OCI-LY1 (cell line): ENCODE data around the gene TEAD1.

Source experiments
- H2AFZ ChIP-seq: fragments of 200-600 bp; sonication (generic), shearing (Covaris generic); 2 replicates; pipeline ENCODE4 v1.6.0; 2014; ENCODE audit warnings: antibody characterized with exemption, mild to moderate bottlenecking, low read length
- H3F3A ChIP-seq: fragments of 200-600 bp; sonication (generic), shearing (Covaris generic); 2 replicates; pipeline ENCODE4 v1.6.0; 2014; ENCODE audit warnings: mild to moderate bottlenecking, antibody characterized with exemption, low read length, moderate library complexity; ENCODE audit not compliant: insufficient read depth
- H3K27ac ChIP-seq: fragments of 200-600 bp; sonication (generic); 2 replicates; pipeline ENCODE4 v1.5.1; 2014; ENCODE audit warnings: low read length, mixed run types, mild to moderate bottlenecking, low read depth; ENCODE audit not compliant: poor library complexity, severe bottlenecking
- H3K27me3 ChIP-seq: fragments of 200-600 bp; sonication (generic); 2 replicates; pipeline ENCODE4 v1.6.0; 2014; ENCODE audit warnings: antibody characterized with exemption, mild to moderate bottlenecking, low read length, moderate library complexity; ENCODE audit not compliant: insufficient read depth
- H3K36me3 ChIP-seq: fragments of 200-600 bp; sonication (generic); 2 replicates; pipeline ENCODE4 v1.6.1; 2014; ENCODE audit warnings: mild to moderate bottlenecking, antibody characterized with exemption, low read length, moderate library complexity, mixed read lengths; ENCODE audit not compliant: insufficient read depth
- H3K4me1 ChIP-seq: fragments of 200-600 bp; sonication (generic); 2 replicates; pipeline ENCODE4 v1.5.1; 2014; ENCODE audit warnings: mild to moderate bottlenecking, low read length, moderate library complexity; ENCODE audit not compliant: insufficient read depth, severe bottlenecking
- H3K4me2 ChIP-seq: fragments of 200-600 bp; sonication (generic), shearing (Covaris generic); 2 replicates; pipeline ENCODE4 v1.6.1; 2014; ENCODE audit warnings: low read length
- H3K4me3 ChIP-seq: fragments of 200-600 bp; sonication (generic); 2 replicates; pipeline ENCODE4 v1.5.1; 2014; ENCODE audit warnings: low read length, low read depth, mild to moderate bottlenecking, mixed read lengths; ENCODE audit not compliant: poor library complexity, severe bottlenecking
- H3K79me2 ChIP-seq: fragments of 200-600 bp; shearing (Covaris generic); 2 replicates; pipeline ENCODE4 v1.6.1; 2016; ENCODE audit warnings: mixed run types, low read length, mixed read lengths; ENCODE audit not compliant: insufficient read depth
- H3K9ac ChIP-seq: fragments of 200-600 bp; sonication (generic), shearing (Covaris generic); 2 replicates; pipeline ENCODE4 v1.6.1; 2014; ENCODE audit warnings: mild to moderate bottlenecking, low read length, mixed read lengths
- H3K9me2 ChIP-seq: fragments of 200-600 bp; sonication (generic), shearing (Covaris generic); 2 replicates; pipeline ENCODE4 v1.6.1; 2014; ENCODE audit warnings: low read depth, mild to moderate bottlenecking, low read length, mixed read lengths
- H3K9me3 ChIP-seq: fragments of 200-600 bp; shearing (Covaris generic); 2 replicates; pipeline ENCODE4 v1.6.1; 2014; ENCODE audit warnings: low read length, mixed read lengths
- H4K20me1 ChIP-seq: fragments of 200-600 bp; sonication (generic), shearing (Covaris generic); 2 replicates; pipeline ENCODE4 v1.6.0; 2016; ENCODE audit warnings: mild to moderate bottlenecking, low read length; ENCODE audit not compliant: insufficient read depth
- EZH2 ChIP-seq: fragments of 200-600 bp; sonication (generic), shearing (Covaris generic); IDR thresholded peaks from 2 replicates; pipeline ENCODE4 v1.8.0; 2017; ENCODE audit warnings: borderline replicate concordance, mixed run types, mild to moderate bottlenecking, antibody characterized with exemption, low read length, moderate library complexity, mixed read lengths
- TF ChIP-seq, protein P1 (sequence below): fragments of 200-600 bp; sonication (generic), shearing (Covaris generic); IDR thresholded peaks from 2 replicates; pipeline ENCODE4 v1.5.1; 2017; ENCODE audit warnings: mild to moderate bottlenecking, antibody characterized with exemption, low read length, moderate library complexity, mixed read lengths

The TEAD1 gene

GRCh38 chr11:12835286-12835685, 161.1 kb downstream of the TEAD1 start:
- H3K9ac ChIP-seq, result no peak overlapping the region
- H3K79me2 ChIP-seq, result no peaks in the 10 kb centered on the region
- no peaks in the 10 kb centered on the region for H3K4me1 ChIP-seq
- no peak overlapping the region for H3K4me3 ChIP-seq
- H3K4me2 ChIP-seq, result no peak overlapping the region
- H3K9me2 ChIP-seq, result no peaks in the 10 kb centered on the region
- no peaks in the 10 kb centered on the region for H3F3A ChIP-seq
- H4K20me1 ChIP-seq, result no peaks in the 10 kb centered on the region
- H2AFZ ChIP-seq, result no peak overlapping the region
- H3K27me3 ChIP-seq, result no peaks in the 10 kb centered on the region
- no peaks in the 10 kb centered on the region for H3K9me3 ChIP-seq
- H3K27ac ChIP-seq, result no peak overlapping the region
- TF ChIP-seq EZH2, result no peak
- H3K36me3 ChIP-seq, result no peaks in the 10 kb centered on the region

- Histone ChIP-seq H3K27me3 (no peaks in the 10 kb centered on the region; the same call in 1 of the 2 replicates), H3K9me3 (no peaks in the 10 kb centered on the region), H3K9ac (no peak overlapping the region), H3K4me1 (no peaks in the 10 kb centered on the region), H2AFZ (no peak overlapping the region), H3K79me2 (no peaks in the 10 kb centered on the region), H3K4me2 (no peak overlapping the region), H3K36me3 (no peaks in the 10 kb centered on the region), H3F3A (no peaks in the 10 kb centered on the region), H3K27ac (no peak overlapping the region), H4K20me1 (no peaks in the 10 kb centered on the region), H3K4me3 (no peak overlapping the region), H3K9me2 (no peaks in the 10 kb centered on the region)
- TF ChIP-seq, protein P1, sequence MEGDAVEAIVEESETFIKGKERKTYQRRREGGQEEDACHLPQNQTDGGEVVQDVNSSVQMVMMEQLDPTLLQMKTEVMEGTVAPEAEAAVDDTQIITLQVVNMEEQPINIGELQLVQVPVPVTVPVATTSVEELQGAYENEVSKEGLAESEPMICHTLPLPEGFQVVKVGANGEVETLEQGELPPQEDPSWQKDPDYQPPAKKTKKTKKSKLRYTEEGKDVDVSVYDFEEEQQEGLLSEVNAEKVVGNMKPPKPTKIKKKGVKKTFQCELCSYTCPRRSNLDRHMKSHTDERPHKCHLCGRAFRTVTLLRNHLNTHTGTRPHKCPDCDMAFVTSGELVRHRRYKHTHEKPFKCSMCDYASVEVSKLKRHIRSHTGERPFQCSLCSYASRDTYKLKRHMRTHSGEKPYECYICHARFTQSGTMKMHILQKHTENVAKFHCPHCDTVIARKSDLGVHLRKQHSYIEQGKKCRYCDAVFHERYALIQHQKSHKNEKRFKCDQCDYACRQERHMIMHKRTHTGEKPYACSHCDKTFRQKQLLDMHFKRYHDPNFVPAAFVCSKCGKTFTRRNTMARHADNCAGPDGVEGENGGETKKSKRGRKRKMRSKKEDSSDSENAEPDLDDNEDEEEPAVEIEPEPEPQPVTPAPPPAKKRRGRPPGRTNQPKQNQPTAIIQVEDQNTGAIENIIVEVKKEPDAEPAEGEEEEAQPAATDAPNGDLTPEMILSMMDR, result no peak
- no peak for TF ChIP-seq EZH2
Measured at GRCh38 chr11:12838463-12839123, 164.4 kb downstream of the TEAD1 start.

DNA sequence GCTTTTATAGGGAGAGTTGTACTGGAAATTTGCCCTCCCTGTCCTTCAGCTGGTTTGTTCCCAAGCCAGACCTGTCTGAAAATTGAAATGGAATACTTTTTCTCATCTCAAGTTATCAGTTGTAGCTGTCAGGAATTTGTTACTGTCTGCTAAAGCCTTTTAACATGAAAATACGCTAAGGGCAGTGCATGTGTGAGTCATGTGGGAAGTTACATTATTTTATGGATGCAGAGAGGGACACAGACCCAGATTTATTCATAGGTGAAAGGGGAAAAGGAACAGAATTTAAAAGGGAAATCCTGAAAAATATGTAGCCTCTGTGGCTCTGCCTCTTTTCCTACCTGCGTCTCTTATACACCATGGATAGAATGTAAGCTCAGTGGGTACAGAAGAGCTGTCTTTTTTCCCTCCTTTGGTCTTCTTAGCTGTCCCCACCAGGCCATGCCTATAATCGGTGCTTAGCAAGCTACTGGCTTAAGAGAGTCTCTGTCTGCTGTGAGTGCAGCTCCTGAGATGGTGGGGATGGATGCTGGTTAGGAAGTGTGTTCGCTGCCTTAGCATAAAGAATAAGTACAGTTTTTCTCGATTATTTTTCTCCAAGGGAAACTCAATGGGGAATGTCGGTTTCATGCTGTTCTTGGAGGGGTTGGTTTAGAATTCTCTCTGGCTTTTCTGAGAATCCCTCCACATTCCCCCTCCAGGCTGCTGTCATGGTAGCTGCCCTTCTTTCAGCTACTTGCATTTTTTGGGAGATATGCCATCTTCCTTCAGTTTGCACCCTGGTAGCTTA, 166.8 kb downstream of the TEAD1 start:
- Histone ChIP-seq H3K4me1 (no peaks in the 10 kb centered on the region), H2AFZ (no peak overlapping the region), H3K9ac (no peak overlapping the region), H3K79me2 (no peaks in the 10 kb centered on the region), H3K36me3 (no peaks in the 10 kb centered on the region), H3F3A (no peaks in the 10 kb centered on the region), H3K27ac (no peak overlapping the region), H3K4me3 (no peak overlapping the region), H3K9me2 (no peaks in the 10 kb centered on the region), H3K9me3 (no peaks in the 10 kb centered on the region), H4K20me1 (no peaks in the 10 kb centered on the region), H3K4me2 (no peak overlapping the region), H3K27me3 (no peaks in the 10 kb centered on the region; the same call in 1 of the 2 replicates)
- TF ChIP-seq, protein P1, result no peak
- no peak for TF ChIP-seq EZH2
